SK-N-MC (cell line): ENCODE measurements around the gene ABCG1.

ENCODE experiments used
- EZH2 ChIP-seq: fragments of 200-600 bp; sonication (generic); IDR thresholded peaks from one replicate; pipeline ENCODE4 v1.6.1; 2017; ENCODE audit warnings: antibody characterized with exemption
- POLR2AphosphoS5 ChIP-seq: IDR thresholded peaks from 2 replicates; pipeline ENCODE4 v1.6.1; 2012; ENCODE audit warnings: mild to moderate bottlenecking, low read depth, low read length, borderline replicate concordance

- TF ChIP-seq EZH2 (no peak), POLR2AphosphoS5 (no peak)
These were observed 47.6 kb upstream of the ABCG1 start for GRCh38 chr21:42171091-42172053.
